ENCODE data around the gene QSER1. TPM values are rescaled to one million over a fixed set of nuclear protein-coding genes. Genes with fewer than 3 reads are reported as not detected.
A peak's percentile ranks its signal among the peaks of the same experiment; 100 is the strongest.
"Not testable (repeated sequence)": the region's sequence is repeated elsewhere in the genome, so short reads cannot be mapped to it uniquely, and the experiment has no call there.

The QSER1 gene
- 24.3 and 30.2 TPM in 2 replicates for total RNA-seq (2014; rRNA removed)
- polyA plus RNA-seq (2012), result 4.8 TPM

DNA sequence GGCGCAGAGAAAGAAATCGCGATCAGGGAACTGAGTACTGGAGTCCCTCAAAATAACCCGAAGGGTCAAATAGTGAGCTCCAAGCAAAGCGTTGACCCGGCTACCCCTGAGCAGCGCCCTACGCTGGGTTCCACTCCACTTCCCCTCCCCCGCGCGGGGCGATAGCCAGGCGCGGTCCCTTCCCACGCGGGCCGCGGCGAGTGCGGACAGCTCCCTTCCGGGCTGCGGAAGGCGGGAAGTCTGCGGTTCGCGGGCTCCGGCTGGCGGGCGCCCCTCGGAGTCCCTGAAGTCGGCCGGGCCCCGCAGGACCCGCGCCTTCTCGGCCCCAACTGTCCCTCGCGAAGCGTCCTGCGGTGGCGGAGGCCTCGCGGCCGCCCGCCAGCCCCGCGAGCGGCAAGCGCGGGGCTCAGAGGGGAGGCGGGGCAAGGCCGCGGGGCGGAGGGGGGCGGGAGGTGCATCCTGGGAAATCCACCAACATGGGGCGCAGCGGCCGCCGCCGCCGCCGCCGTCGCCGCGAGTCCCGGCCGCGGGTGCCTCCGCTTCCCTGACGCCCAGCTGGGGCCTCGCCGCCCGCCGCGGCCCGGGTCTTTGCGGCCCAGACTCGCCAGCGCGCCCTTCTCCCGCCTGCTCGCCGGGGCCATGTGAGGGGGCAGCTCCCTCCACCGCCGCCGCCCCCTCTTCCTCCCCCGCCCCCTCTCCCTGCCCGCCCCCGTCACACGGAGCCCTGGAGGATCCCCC lies at the start of gene QSER1:
QSER1 (plus strand) TSS at position 457 of the 738 bp plus-strand sequence. CDS start 315 bp downstream, outside the sequence.
- DNase-seq (ENCODE audit: low read depth), result peak; percentile 52

GRCh38 chr11:32843544-32843943 lies 49.1 kb upstream of the QSER1 start:
- no peak for DNase-seq (ENCODE audit: low read depth)

- DNase-seq (ENCODE audit: low read depth), result no peak
Measured at GRCh38 chr11:32847511-32847910, 45.1 kb upstream of the QSER1 start.

DNA sequence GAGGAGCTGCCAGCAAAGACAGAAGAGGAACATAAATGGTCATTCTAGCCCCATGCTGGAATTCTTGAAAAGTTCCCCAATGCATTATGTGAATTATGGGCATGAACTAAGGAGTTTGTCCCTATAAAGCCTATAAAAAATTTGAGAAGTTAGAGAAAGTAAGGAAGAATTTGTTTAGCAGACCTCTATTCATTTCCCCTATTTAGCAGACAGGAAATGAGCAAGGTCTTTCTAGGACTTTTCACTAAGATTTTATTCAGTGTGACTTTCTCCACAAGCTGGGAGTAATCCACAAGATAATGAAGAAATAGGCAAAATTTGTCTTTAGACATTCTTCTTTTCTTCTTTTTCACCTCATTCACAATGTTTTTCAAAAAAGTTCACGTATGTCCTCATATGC lies 42.9 kb upstream of the QSER1 start:
- no peak for DNase-seq (ENCODE audit: low read depth)

GRCh38 chr11:32851251-32851650 lies 41.4 kb upstream of the QSER1 start:
- no peak for DNase-seq (ENCODE audit: low read depth)

- peak; percentile 27 for DNase-seq (ENCODE audit: low read depth)
Measured at GRCh38 chr11:32852207-32852606, 40.4 kb upstream of the QSER1 start.

DNA sequence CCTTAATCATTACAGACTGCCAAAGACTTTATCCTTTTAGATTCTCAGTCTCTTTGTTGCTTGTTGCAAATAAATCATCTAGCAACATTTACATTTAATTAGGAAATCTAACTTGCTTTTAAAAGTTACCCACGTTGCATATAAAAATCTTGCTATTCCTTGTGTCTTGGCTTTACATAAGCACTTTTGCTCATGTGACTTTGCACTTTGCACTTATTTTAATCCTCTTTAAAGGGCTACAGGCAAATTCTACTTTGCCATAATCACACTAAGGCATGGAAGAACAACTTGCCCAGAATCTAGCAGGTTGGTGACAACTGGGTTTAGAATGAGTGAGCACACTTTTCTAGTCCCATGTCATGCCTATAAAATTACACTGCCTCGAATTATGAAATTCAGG lies 37.0 kb upstream of the QSER1 start:
- no peak for DNase-seq (ENCODE audit: low read depth)

- no peak for DNase-seq (ENCODE audit: low read depth)
Measured at GRCh38 chr11:32858731-32859130, 33.9 kb upstream of the QSER1 start.

- no peak for DNase-seq (ENCODE audit: low read depth)
Measured at GRCh38 chr11:32861850-32862577, 30.6 kb upstream of the QSER1 start.

DNA sequence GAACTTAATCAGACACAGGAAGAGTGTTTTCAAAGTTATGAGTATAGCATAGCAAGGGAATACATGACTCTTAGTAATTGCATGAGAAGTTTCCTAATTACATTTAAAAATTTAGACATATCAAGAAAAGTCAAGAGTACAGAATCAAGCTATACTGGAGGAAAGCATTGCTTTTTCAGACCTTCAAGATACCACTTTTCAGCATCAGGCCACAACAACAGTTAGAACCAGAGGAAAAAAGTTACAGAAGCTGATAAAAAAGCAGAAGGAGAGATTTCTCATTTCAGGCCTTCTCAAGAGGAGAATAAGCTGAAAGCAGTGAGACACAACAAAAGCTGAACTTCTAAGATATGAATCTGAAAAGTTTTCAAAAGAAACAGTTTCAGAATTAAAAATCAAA lies 28.1 kb upstream of the QSER1 start:
- no peak for DNase-seq (ENCODE audit: low read depth)

DNA sequence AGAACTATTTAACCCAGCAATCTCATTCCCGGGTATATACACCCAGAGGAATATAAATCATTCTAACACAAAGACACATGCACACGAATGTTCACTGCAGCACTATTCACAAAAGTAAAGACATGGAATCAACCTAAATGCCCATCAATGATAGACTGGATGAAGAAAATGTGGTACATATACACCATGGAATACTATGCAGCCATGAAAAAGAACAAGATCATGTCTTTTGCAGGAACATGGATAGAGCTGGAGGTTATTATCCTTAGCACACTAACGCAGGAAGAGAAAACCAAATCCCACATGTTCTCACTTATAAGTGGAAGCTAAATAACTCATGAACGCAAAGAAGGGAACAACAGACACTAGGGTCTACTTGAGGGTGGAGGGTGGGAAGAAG lies 23.9 kb upstream of the QSER1 start:
- not testable (repeated sequence) for DNase-seq (ENCODE audit: low read depth)

- no peak for DNase-seq (ENCODE audit: low read depth)
Measured at GRCh38 chr11:32870676-32871075, 21.9 kb upstream of the QSER1 start.

DNA sequence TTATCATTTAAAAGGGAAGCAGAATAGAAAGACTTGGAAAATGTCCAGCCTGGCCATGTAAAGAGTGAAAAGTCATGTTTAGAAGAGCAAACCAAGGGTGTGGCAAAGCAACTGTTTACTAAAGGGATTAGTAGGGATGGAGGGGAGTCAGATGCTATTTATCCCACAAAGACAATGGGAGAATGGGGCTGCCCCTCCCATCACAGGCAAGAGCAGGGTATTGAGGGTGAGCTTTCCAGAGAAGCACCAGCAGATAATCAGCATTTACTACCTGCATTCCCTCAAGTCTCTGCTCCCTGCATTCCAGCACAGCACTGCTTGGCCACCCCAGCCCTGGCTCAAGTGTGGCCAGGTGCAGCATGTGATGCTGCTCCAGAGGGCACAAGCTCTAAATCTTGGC lies 18.5 kb upstream of the QSER1 start:
- no peak for DNase-seq (ENCODE audit: low read depth)

GRCh38 chr11:32881286-32881685 lies 11.3 kb upstream of the QSER1 start:
- DNase-seq (ENCODE audit: low read depth), result peak; percentile 58

DNA sequence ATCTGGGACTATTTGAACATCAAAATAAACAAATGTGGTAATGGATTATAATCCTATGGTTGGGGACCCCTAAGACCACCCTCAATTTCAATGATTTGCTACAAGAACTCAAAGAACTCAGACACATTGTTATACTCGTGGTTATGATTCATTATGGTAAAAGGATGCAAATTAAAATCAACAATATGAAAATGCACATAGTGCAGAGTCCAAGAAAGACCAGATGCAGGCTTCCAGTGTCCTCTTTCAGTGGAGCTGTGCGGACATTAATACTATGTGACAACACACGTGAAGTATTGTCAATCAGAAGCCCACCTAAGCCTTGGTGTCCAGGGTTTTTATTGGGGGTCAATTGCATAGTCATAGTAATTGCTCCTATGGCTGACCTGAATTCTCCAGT lies 9.2 kb upstream of the QSER1 start:
- no peak for DNase-seq (ENCODE audit: low read depth)

GRCh38 chr11:32884023-32884422 lies 8.6 kb upstream of the QSER1 start:
- DNase-seq (ENCODE audit: low read depth), result no peak

DNA sequence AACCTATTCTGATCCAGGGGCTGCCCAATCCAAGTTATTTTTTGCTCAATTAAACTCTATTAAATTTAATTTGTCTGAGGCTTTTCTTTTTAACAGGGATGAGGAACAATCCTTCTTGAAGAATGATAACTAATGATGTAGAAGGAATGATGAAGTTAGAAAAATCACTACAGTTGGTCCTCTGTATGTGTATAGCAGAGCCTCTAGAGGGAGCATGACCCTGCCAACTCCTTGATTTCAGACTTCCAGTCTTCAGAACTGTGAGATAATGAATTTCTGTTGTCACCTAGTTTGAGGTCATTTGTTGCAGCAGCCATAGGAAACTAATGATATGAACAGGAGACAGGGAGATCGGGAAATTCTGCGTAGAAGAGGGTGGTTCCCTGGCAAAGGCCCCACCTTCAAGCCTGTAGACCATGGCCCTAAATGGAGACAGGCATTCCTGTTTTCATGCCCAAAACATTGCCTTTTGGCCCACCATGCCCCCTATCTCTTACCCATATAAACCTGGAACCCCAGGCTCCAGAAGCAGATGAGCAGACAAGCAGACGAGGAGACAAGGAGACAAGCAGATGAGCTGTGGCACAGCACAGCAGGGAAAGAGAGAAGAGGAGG lies 7.7 kb upstream of the QSER1 start:
- DNase-seq (ENCODE audit: low read depth), result peak; percentile 28

GRCh38 chr11:32885556-32885955 lies 7.1 kb upstream of the QSER1 start:
- no peak for DNase-seq (ENCODE audit: low read depth)

DNA sequence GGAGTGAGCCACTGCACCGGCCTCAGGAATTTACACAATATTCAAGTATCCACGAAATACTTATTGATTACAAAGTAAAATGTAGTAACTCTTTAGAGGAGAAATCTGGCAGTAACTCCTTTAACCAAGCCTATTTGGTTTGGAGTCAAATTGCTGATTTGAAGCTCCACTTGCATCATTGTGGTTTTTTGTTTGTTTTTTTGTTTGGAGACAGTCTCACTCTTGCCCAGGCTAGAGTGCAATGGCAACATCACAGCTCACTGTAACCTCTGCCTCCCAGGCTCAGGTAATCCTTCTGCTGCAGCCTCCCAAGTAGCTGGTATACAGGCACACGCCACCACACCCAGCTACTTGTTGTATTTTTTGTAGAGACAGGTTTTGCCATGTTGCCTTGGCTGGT lies 6.4 kb upstream of the QSER1 start:
- DNase-seq (ENCODE audit: low read depth), result no peak

DNA sequence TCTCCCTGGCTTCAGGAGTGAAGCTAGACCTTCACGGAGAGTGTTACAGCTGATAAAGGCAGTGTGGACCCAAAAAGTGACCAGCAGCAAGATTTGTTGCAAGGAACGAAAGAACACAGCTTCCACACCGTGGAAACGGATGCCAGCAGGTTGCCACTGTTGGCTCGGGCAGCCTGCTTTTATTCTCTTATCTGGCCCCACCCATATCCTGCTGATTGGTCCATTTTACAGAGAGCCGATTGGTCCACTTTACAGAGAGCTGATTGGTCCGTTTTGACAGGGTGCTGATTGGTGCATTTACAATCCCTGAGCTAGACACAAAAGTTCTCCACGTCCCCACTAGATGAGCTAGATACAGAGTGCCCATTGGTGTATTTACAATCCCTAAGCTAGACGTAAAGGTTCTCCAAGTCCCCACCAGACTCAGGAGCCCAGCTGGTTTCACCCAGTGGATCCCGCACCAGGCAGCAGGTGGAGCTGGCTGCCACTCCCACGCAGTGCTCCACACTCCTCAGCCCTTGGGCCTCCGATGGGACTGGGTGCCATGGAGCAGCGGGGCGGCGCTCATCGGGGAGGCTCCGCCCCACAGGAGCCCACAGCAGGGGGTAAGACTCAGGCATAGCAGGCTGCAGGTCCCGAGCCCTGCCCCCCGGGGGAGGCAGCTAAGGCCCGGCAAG lies 4.8 kb upstream of the QSER1 start:
- DNase-seq (ENCODE audit: low read depth), result not testable (repeated sequence)

DNA sequence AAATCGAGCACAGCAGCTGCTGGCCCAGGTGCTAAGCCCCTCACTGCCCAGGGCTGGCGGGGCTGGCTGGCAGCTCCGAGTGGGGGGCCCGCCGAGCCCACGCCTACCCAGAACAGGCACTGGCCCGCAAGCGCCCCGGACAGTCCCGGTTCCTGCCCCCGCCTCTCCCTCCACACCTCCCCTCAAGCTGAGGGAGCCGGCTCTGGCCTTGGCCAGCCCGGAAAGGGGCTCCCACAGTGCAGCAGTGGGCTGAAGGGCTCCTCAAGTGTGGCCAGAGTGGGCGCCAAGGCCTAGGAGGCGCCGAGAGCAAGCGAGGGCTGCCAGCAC lies 4.3 kb upstream of the QSER1 start:
- not testable (repeated sequence) for DNase-seq (ENCODE audit: low read depth)

- peak; percentile 62 for DNase-seq (ENCODE audit: low read depth)
Measured at GRCh38 chr11:32888805-32889204, 3.8 kb upstream of the QSER1 start.

Measured in LHCN-M2 (cell line).